IMR-90 (cell line): ENCODE measurements around the gene BLVRA. TPM values are rescaled to one million over a fixed set of nuclear protein-coding genes. Genes with fewer than 3 reads are reported as not detected.

Experiments
- ATAC-seq: fragments of 200-7000 bp; cut with Tn5 transposase; 2 replicates; pipeline ENCODE4 v1.9.1; 2020; ENCODE audit warnings: low read depth, mild to moderate bottlenecking, moderate library complexity
- BruUV-seq: library from RNA; stranded (reverse); fragments of 400-500 nt; replicated peaks from 2 replicates; lab custom pipeline; 2021; lab: Mats Ljungman, UMichigan
- CTCF ChIA-PET: fragments of 300-600 bp; formaldehyde crosslinking; extraction: SDS; loops from one replicate; lab custom pipeline; 2021; ENCODE audit warnings: antibody characterized with exemption; lab: Yijun Ruan, JAX
- POLR2A ChIA-PET: fragments of 300-600 bp; sonication (Branson Sonifier 250); formaldehyde crosslinking; loops from one replicate; lab custom pipeline; 2022; ENCODE audit warnings: antibody characterized with exemption; ENCODE audit not compliant: unreplicated experiment; lab: Charles Lee
- DNase-seq: peaks from one replicate; pipeline ENCODE4 v3.0.0; 2013
- H2AFZ ChIP-seq: replicated peaks from 2 replicates; pipeline ENCODE3; 2013; ENCODE audit warnings: low read length, mild to moderate bottlenecking; ENCODE audit not compliant: poor library complexity
- H2AK5ac ChIP-seq: 2 replicates; pipeline ENCODE4 v1.6.1; 2013; ENCODE audit warnings: low read depth, low read length, inconsistent platforms
- H2AK9ac ChIP-seq: replicated peaks from 2 replicates; pipeline ENCODE3; 2013; ENCODE audit warnings: mild to moderate bottlenecking, low read depth, low read length, moderate library complexity; ENCODE audit not compliant: poor library complexity
- H2BK120ac ChIP-seq: 2 replicates; pipeline ENCODE4 v1.6.1; 2013; ENCODE audit warnings: low read depth, low read length, inconsistent platforms
- H2BK15ac ChIP-seq: 3 replicates; pipeline ENCODE4 v1.6.1; 2013; ENCODE audit warnings: low read depth, low read length, inconsistent platforms
- H2BK20ac ChIP-seq: 2 replicates; pipeline ENCODE4 v1.6.1; 2013; ENCODE audit warnings: low read depth, mild to moderate bottlenecking, inconsistent platforms, low read length, moderate library complexity
- H2BK5ac ChIP-seq: 2 replicates; pipeline ENCODE4 v1.6.1; 2013; ENCODE audit warnings: mild to moderate bottlenecking, low read depth, low read length, inconsistent platforms; ENCODE audit not compliant: poor library complexity, severe bottlenecking
- H3K14ac ChIP-seq: replicated peaks from 2 replicates; pipeline ENCODE4 v1.6.1; 2013; ENCODE audit warnings: low read depth, low read length, inconsistent platforms
- H3K18ac ChIP-seq: 2 replicates; pipeline ENCODE4 v1.6.1; 2013; ENCODE audit warnings: low read depth, low read length, control low read depth
- H3K23ac ChIP-seq: 2 replicates; pipeline ENCODE4 v1.6.1; 2013; ENCODE audit warnings: low read depth, low read length, inconsistent platforms
- H3K27ac ChIP-seq: 2 replicates; pipeline ENCODE4 v1.5.1; 2013; ENCODE audit warnings: mild to moderate bottlenecking, control low read depth, low read length; ENCODE audit not compliant: insufficient read depth
- H3K27me3 ChIP-seq: 2 replicates; pipeline ENCODE4 v1.6.1; 2013; ENCODE audit warnings: low read length; ENCODE audit not compliant: control insufficient read depth, insufficient read depth
- H3K36me3 ChIP-seq: 2 replicates; pipeline ENCODE4 v1.6.1; 2013; ENCODE audit warnings: low read length, mixed read lengths; ENCODE audit not compliant: control insufficient read depth, insufficient read depth
- H3K4ac ChIP-seq: 2 replicates; pipeline ENCODE4 v1.6.1; 2013; ENCODE audit warnings: low read depth, low read length, inconsistent platforms
- H3K4me1 ChIP-seq: 2 replicates; pipeline ENCODE4 v1.6.1; 2013; ENCODE audit warnings: low read length, mixed read lengths; ENCODE audit not compliant: control insufficient read depth, insufficient read depth
- H3K4me2 ChIP-seq: 2 replicates; pipeline ENCODE4 v1.6.1; 2013; ENCODE audit warnings: low read depth, mild to moderate bottlenecking, control low read depth, low read length, moderate library complexity
- H3K4me3 ChIP-seq: 2 replicates; pipeline ENCODE4 v1.5.1; 2013; ENCODE audit warnings: low read depth, mild to moderate bottlenecking, control low read depth, low read length, moderate library complexity; ENCODE audit not compliant: insufficient read depth
- H3K56ac ChIP-seq: 2 replicates; pipeline ENCODE4 v1.6.1; 2013; ENCODE audit warnings: low read length, inconsistent platforms; ENCODE audit not compliant: insufficient read depth; ENCODE audit errors: extremely low read depth
- H3K79me1 ChIP-seq, 2 experiments: 2 replicates each; pipeline ENCODE4 v1.6.1; 2013; ENCODE audit warnings: low read length in 2 of 2, inconsistent platforms in 1 of 2, low read depth in 1 of 2
- H3K9ac ChIP-seq: 2 replicates; pipeline ENCODE4 v1.6.1; 2013; ENCODE audit warnings: low read depth, low read length, control low read depth
- H3K9me1 ChIP-seq: 2 replicates; pipeline ENCODE4 v1.6.1; 2013; ENCODE audit warnings: low read length, inconsistent platforms; ENCODE audit not compliant: insufficient read depth
- H3K9me3 ChIP-seq: 2 replicates; pipeline ENCODE4 v1.6.1; 2013; ENCODE audit warnings: low read length; ENCODE audit not compliant: control insufficient read depth, insufficient read depth
- H4K20me1 ChIP-seq: 2 replicates; pipeline ENCODE4 v1.6.1; 2013; ENCODE audit warnings: low read length, inconsistent platforms; ENCODE audit not compliant: insufficient read depth
- H4K5ac ChIP-seq: 2 replicates; pipeline ENCODE4 v1.6.1; 2013; ENCODE audit warnings: mild to moderate bottlenecking, low read depth, low read length, control low read depth
- H4K8ac ChIP-seq, 2 experiments: 2 replicates each; pipeline ENCODE4 v1.6.1; 2013; ENCODE audit warnings: low read depth in 2 of 2, low read length in 2 of 2, control low read depth in 1 of 2, inconsistent platforms in 1 of 2
- H4K91ac ChIP-seq: 2 replicates; pipeline ENCODE4 v1.6.1; 2013; ENCODE audit warnings: low read depth, low read length, inconsistent platforms; ENCODE audit not compliant: insufficient read depth
- BHLHE40 ChIP-seq: fragments of 150-350 bp; IDR thresholded peaks from 2 replicates; pipeline ENCODE4 v1.6.1; 2016; ENCODE audit warnings: mild to moderate bottlenecking, low read depth, low read length
- CEBPB ChIP-seq: IDR thresholded peaks from 2 replicates; pipeline ENCODE4 v1.6.1; 2012; ENCODE audit warnings: low read depth, low read length, improper control_type of control experiment
- CHD1 ChIP-seq: IDR thresholded peaks from 2 replicates; pipeline ENCODE4 v1.6.1; 2012; ENCODE audit warnings: low read depth, low read length, improper control_type of control experiment
- ELK1 ChIP-seq: fragments of 150-350 bp; IDR thresholded peaks from 2 replicates; pipeline ENCODE4 v1.6.1; 2016; ENCODE audit warnings: low read depth, mild to moderate bottlenecking, low read length, moderate library complexity, borderline replicate concordance
- FOS ChIP-seq: fragments of 150-350 bp; IDR thresholded peaks from 2 replicates; pipeline ENCODE4 v1.6.1; 2016; ENCODE audit warnings: low read depth, low read length
- MAFK ChIP-seq: IDR thresholded peaks from 2 replicates; pipeline ENCODE4 v1.6.1; 2012; ENCODE audit warnings: low read depth, low read length, improper control_type of control experiment
- MAZ ChIP-seq: IDR thresholded peaks from 2 replicates; pipeline ENCODE4 v1.6.1; 2012; ENCODE audit warnings: low read depth, mild to moderate bottlenecking, low read length, improper control_type of control experiment, moderate library complexity, borderline replicate concordance
- MXI1 ChIP-seq: IDR thresholded peaks from 2 replicates; pipeline ENCODE4 v1.6.1; 2012; ENCODE audit warnings: low read depth, mild to moderate bottlenecking, low read length, moderate library complexity, borderline replicate concordance
- NFE2L2 ChIP-seq: fragments of 150-350 bp; IDR thresholded peaks from 2 replicates; pipeline ENCODE4 v1.6.1; 2016; ENCODE audit warnings: low read depth, mild to moderate bottlenecking, low read length
- POLR2A ChIP-seq: IDR thresholded peaks from 2 replicates; pipeline ENCODE4 v1.6.1; 2012; ENCODE audit warnings: mild to moderate bottlenecking, low read depth, low read length
- RAD21 ChIP-seq: IDR thresholded peaks from 2 replicates; pipeline ENCODE4 v1.6.1; 2012; ENCODE audit warnings: low read length, improper control_type of control experiment
- RCOR1 ChIP-seq: IDR thresholded peaks from 2 replicates; pipeline ENCODE4 v1.6.1; 2012; ENCODE audit warnings: mild to moderate bottlenecking, low read length, improper control_type of control experiment; ENCODE audit not compliant: insufficient replicate concordance
- RFX5 ChIP-seq: IDR thresholded peaks from 2 replicates; pipeline ENCODE4 v1.8.0; 2012; ENCODE audit warnings: low read depth, mild to moderate bottlenecking, low read length, moderate library complexity
- SMC3 ChIP-seq: fragments of 150-350 bp; IDR thresholded peaks from 2 replicates; pipeline ENCODE4 v1.6.1; 2016; ENCODE audit warnings: low read depth, mild to moderate bottlenecking, antibody characterized with exemption, low read length, moderate library complexity
- USF2 ChIP-seq: fragments of 150-350 bp; IDR thresholded peaks from 2 replicates; pipeline ENCODE4 v1.6.1; 2017; ENCODE audit warnings: mild to moderate bottlenecking, antibody characterized with exemption, low read length, low read depth
- WGBS, 2 experiments: methylation state at CpG; one replicate each; pipeline versions ENCODE4 v1.1.5 to v1.1.7; 2013; ENCODE audit warnings: missing lambda C conversion rate in 2 of 2; ENCODE audit not compliant: insufficient read length in 1 of 2; ENCODE audit errors: extremely low coverage in 2 of 2; 5-methylcytosine and 5-hydroxymethylcytosine counted together
- dilution Hi-C: fragments of 300-500 bp; cut with HindIII; formaldehyde crosslinking; loops from one replicate; pipeline ENCODE4 v1.14.3; 2018; ENCODE audit warnings: low sequenced_read_pairs; ENCODE audit not compliant: unreplicated experiment
- in situ Hi-C: fragments of 300-500 bp; cut with MboI; formaldehyde crosslinking; loops from 3 replicates; pipeline ENCODE4 v1.14.3; 2019; ENCODE audit warnings: low sequenced_read_pairs, inconsistent platforms, mixed read lengths
- intact Hi-C: fragments of 100-400 bp; cut with micrococcal nuclease; formaldehyde crosslinking; loops from 2 replicates; pipeline ENCODE4 v1.10.0; 2022
- polyA plus RNA-seq, 3 experiments: library from polyadenylated mRNA; depleted of rRNA; stranded (reverse); fragments of >200 nt; gene quantifications; 2 replicates each; pipeline ENCODE4 v1.2.3, GENCODE V29; 2012; ENCODE audit warnings: low replicate concordance in 1 of 3
- total RNA-seq: library from RNA; depleted of rRNA; stranded (reverse); fragments of >200 nt; gene quantifications from 2 replicates; pipeline ENCODE4 v1.2.3, GENCODE V29; 2012
- TF ChIP-seq, protein P1 (sequence below): conservative IDR thresholded peaks from 2 replicates; pipeline ENCODE4 v1.5.1; 2012; ENCODE audit warnings: mild to moderate bottlenecking, low read depth, low read length, improper control_type of control experiment

Gene BLVRA
- total and polyA plus RNA-seq, 2 of the 4 experiments (the other 2 are of a cell fraction): 32.3 to 47.1 TPM

- no TSS peak for BruUV-seq
- ChIA-PET CTCF (interaction anchor here (0.6 kb wide), 1 partner anchor 23 kb away, joined by 3 read pairs; no protein-coding TSS in a partner anchor), POLR2A (interaction anchor here (0.7 kb wide), 1 partner anchor 71 kb away, joined by 3 read pairs; no protein-coding TSS in a partner anchor)
- H2BK20ac ChIP-seq: no peak overlapping the region
- no peaks in the 10 kb centered on the region for H3K36me3 ChIP-seq
- H3K4ac ChIP-seq: no peak overlapping the region
- peaks cover 16% of the 10 kb centered on the region for H3K9me1 ChIP-seq
- no peak overlapping the region for H3K14ac ChIP-seq
- no peaks in the 10 kb centered on the region for H4K20me1 ChIP-seq
- H4K5ac ChIP-seq: no peak overlapping the region
- 0 out of 2 replicates have a peak overlapping the region, but pooled peaks have one; percentile 26 for H2AK5ac ChIP-seq
- intact Hi-C loops: no loop called here
- no peak overlapping the region for H3K9ac ChIP-seq
- H2BK15ac ChIP-seq: no peak overlapping the region
- no peak overlapping the region for H3K27ac ChIP-seq
- WGBS, 2 experiments: no CpG with 5 or more reads among the region's 1 CpG
- no peak overlapping the region for H3K18ac ChIP-seq
- in situ Hi-C loops: no loop called here
- H3K23ac ChIP-seq: no peak overlapping the region
- no peak for ATAC-seq
- DNase-seq: no peak
- H3K4me1 ChIP-seq: peaks cover 15% of the 10 kb centered on the region; the same call in 1 of the 2 replicates
- no peak overlapping the region for H4K91ac ChIP-seq
- no peak overlapping the region for H3K4me2 ChIP-seq
- H3K9me3 ChIP-seq: no peaks in the 10 kb centered on the region
- no peaks in the 10 kb centered on the region for H3K79me1 ChIP-seq
- no peak overlapping the region for H3K4me3 ChIP-seq
- peaks cover 8% of the 10 kb centered on the region for H3K27me3 ChIP-seq
- no peak for TF ChIP-seq MXI1
- TF ChIP-seq BHLHE40: no peak
- no peak for TF ChIP-seq SMC3
- no peak for TF ChIP-seq MAFK
- no peak for TF ChIP-seq CEBPB
- TF ChIP-seq USF2: no peak
- TF ChIP-seq ELK1: no peak
- no peak for TF ChIP-seq MAZ
- no peak for TF ChIP-seq RAD21
- TF ChIP-seq, protein P1, sequence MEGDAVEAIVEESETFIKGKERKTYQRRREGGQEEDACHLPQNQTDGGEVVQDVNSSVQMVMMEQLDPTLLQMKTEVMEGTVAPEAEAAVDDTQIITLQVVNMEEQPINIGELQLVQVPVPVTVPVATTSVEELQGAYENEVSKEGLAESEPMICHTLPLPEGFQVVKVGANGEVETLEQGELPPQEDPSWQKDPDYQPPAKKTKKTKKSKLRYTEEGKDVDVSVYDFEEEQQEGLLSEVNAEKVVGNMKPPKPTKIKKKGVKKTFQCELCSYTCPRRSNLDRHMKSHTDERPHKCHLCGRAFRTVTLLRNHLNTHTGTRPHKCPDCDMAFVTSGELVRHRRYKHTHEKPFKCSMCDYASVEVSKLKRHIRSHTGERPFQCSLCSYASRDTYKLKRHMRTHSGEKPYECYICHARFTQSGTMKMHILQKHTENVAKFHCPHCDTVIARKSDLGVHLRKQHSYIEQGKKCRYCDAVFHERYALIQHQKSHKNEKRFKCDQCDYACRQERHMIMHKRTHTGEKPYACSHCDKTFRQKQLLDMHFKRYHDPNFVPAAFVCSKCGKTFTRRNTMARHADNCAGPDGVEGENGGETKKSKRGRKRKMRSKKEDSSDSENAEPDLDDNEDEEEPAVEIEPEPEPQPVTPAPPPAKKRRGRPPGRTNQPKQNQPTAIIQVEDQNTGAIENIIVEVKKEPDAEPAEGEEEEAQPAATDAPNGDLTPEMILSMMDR: no peak
- no peak for TF ChIP-seq FOS
- no peak for TF ChIP-seq RFX5
- TF ChIP-seq RCOR1: no peak
- TF ChIP-seq POLR2A: no peak
- TF ChIP-seq NFE2L2: no peak
- no peak for TF ChIP-seq CHD1
- no peak overlapping the region for H2AK9ac ChIP-seq
- no peak overlapping the region for H2AFZ ChIP-seq
- dilution Hi-C loops: no loop called here
- no peak overlapping the region; the same call in 1 of the 2 replicates for H2BK120ac ChIP-seq
- H3K56ac ChIP-seq: no peak overlapping the region
- H4K8ac ChIP-seq: no peak overlapping the region
- no peak overlapping the region for H2BK5ac ChIP-seq
Observed at GRCh38 chr7:43753271-43753810, 5.1 kb upstream of the BLVRA start.
